WERI-Rb-1 (cell line): Measurements from ENCODE around the gene PGF.

ENCODE experiments used
- DNase-seq: peaks from one replicate; pipeline ENCODE4 v3.0.0-alpha.2; 2020
- H3K27ac ChIP-seq: fragments of 250-450 bp; sonication (Bioruptor Pico); 2 replicates; pipeline ENCODE4 v1.5.1; 2020; ENCODE audit warnings: mild to moderate bottlenecking, moderate library complexity
- H3K27me3 ChIP-seq: fragments of 250-450 bp; sonication (Bioruptor Pico); 2 replicates; pipeline ENCODE4 v1.5.1; 2021; ENCODE audit warnings: mild to moderate bottlenecking, low read depth, moderate library complexity; ENCODE audit not compliant: insufficient read depth, severe bottlenecking
- H3K36me3 ChIP-seq: fragments of 250-450 bp; sonication (Bioruptor Pico); 2 replicates; pipeline ENCODE4 v1.5.1; 2020; ENCODE audit warnings: mild to moderate bottlenecking, moderate library complexity
- H3K4me3 ChIP-seq: 2 replicates; pipeline ENCODE4 v1.5.1; 2011; ENCODE audit warnings: low read depth, mild to moderate bottlenecking, control low read depth, low read length
- H3K9me3 ChIP-seq: fragments of 250-450 bp; sonication (Bioruptor Pico); 2 replicates; pipeline ENCODE4 v1.5.1; 2021; ENCODE audit warnings: mild to moderate bottlenecking, moderate library complexity; ENCODE audit not compliant: severe bottlenecking
- TF ChIP-seq, protein P1 (sequence below): IDR thresholded peaks from 2 replicates; pipeline ENCODE4 v1.5.1; 2011; ENCODE audit warnings: low read depth, mild to moderate bottlenecking, control low read depth, inconsistent platforms, low read length

The PGF gene

GRCh38 chr14:74945261-74945851 is 10.0 kb downstream of the PGF start:
- Histone ChIP-seq H3K9me3 (no peaks in the 10 kb centered on the region), H3K27ac (no peak overlapping the region), H3K36me3 (peaks cover 54% of the 10 kb centered on the region), H3K27me3 (no peaks in the 10 kb centered on the region), H3K4me3 (no peak overlapping the region)
- TF ChIP-seq, protein P1, sequence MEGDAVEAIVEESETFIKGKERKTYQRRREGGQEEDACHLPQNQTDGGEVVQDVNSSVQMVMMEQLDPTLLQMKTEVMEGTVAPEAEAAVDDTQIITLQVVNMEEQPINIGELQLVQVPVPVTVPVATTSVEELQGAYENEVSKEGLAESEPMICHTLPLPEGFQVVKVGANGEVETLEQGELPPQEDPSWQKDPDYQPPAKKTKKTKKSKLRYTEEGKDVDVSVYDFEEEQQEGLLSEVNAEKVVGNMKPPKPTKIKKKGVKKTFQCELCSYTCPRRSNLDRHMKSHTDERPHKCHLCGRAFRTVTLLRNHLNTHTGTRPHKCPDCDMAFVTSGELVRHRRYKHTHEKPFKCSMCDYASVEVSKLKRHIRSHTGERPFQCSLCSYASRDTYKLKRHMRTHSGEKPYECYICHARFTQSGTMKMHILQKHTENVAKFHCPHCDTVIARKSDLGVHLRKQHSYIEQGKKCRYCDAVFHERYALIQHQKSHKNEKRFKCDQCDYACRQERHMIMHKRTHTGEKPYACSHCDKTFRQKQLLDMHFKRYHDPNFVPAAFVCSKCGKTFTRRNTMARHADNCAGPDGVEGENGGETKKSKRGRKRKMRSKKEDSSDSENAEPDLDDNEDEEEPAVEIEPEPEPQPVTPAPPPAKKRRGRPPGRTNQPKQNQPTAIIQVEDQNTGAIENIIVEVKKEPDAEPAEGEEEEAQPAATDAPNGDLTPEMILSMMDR = peak; percentile 75
- DNase-seq = peak; percentile 70

DNA sequence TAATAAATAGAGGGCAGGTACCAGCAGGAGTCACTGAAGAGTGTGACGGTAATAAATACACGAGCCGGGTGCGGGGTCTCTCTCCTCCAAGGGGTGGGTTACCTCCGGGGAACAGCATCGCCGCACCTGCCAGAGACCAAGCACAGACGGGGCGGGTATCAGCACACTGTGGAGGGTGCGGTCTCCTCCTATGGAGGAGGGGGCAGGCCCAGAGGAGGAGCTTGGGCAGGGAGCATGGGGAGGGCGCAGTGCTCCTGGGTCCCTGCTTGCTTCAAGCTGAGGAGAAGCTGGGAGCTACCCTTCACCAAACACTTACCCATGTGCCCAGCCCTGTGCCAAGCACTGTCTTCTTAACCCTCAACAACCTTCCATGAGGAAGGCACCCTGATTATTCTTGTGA is 12.8 kb downstream of the PGF start:
- Histone ChIP-seq H3K27ac (peak overlapping the region; percentile 95), H3K36me3 (peaks cover 39% of the 10 kb centered on the region), H3K4me3 (no peak overlapping the region), H3K9me3 (peaks cover 10% of the 10 kb centered on the region), H3K27me3 (no peaks in the 10 kb centered on the region)
- TF ChIP-seq, protein P1 = no peak
- DNase-seq = no peak

DNA sequence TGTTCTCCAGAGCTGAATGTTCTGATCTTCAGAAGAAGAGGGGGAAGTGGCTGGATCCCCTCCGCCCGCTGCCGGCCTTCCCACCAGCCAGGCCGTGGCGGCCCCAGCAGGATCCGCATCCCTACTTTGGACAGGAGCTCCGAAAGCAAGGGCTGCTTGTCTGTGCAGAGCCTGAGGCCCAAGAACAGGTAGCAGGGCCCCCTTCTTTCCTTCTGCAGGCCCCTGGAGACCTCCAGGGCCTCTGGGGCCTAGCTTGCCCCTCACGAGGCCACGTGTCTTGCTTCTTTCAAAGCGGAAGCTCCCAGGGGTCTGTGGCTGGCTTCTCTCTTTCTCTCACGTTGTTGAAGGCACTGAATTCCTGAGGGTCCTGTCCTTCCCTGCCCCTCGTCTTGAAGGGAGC is 13.2 kb downstream of the PGF start:
- Histone ChIP-seq H3K27me3 (no peaks in the 10 kb centered on the region), H3K4me3 (no peak overlapping the region), H3K27ac (peak overlapping the region; percentile 95), H3K9me3 (peaks cover 10% of the 10 kb centered on the region), H3K36me3 (peaks cover 35% of the 10 kb centered on the region)
- no peak for DNase-seq
- TF ChIP-seq, protein P1 = no peak

GRCh38 chr14:74941676-74942097 is 13.7 kb downstream of the PGF start:
- H3K9me3 ChIP-seq = peaks cover 10% of the 10 kb centered on the region
- peaks cover 30% of the 10 kb centered on the region for H3K36me3 ChIP-seq
- DNase-seq = no peak
- H3K4me3 ChIP-seq = no peak overlapping the region
- H3K27ac ChIP-seq = peak overlapping the region; percentile 95
- TF ChIP-seq, protein P1 = no peak
- H3K27me3 ChIP-seq = no peaks in the 10 kb centered on the region

DNA sequence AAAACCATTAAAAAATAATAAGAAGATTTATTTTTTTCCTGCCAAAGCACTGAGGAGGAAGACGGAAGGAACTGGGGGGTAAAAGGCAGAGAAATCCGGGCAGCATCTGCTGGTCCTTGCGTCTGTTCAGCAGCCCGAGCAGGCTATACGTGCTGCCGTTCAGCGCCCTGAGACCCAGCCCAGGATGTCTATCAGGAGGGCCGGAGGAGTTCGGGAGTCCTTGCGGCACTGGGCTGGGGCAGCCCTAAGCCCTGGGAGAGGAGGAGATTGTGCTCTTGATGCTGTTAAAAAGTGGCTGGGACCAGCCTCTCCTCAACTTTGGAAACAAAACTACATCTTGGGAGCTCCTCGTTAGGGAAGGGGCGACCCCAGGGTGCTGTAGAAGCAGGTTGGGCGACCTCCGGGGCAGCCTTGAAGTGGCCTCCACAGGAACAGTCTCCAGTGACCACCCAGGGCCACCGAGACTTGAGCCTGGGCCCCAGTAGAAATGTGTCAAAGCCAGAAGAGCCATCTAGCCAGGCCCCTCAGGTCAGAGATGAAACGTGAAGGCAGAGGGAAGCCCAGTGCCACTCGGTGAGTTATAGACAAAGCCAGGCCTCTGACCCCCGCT is 14.3 kb downstream of the PGF start:
- Histone ChIP-seq H3K36me3 (peaks cover 26% of the 10 kb centered on the region), H3K27ac (peak overlapping the region; percentile 95), H3K4me3 (no peak overlapping the region), H3K27me3 (no peaks in the 10 kb centered on the region), H3K9me3 (peaks cover 10% of the 10 kb centered on the region)
- no peak for DNase-seq
- TF ChIP-seq, protein P1 = no peak
